IMR-90 (cell line): Measurements from ENCODE around the gene IQSEC3. TPM values are rescaled to one million over a fixed set of nuclear protein-coding genes. Genes with fewer than 3 reads are reported as not detected.

Experiments
- ATAC-seq: fragments of 200-7000 bp; cut with Tn5 transposase; 2 replicates; pipeline ENCODE4 v1.9.1; 2020; ENCODE audit warnings: low read depth, mild to moderate bottlenecking, moderate library complexity
- BruUV-seq: library from RNA; stranded (reverse); fragments of 400-500 nt; replicated peaks from 2 replicates; lab custom pipeline; 2021; lab: Mats Ljungman, UMichigan
- CTCF ChIA-PET: fragments of 300-600 bp; formaldehyde crosslinking; extraction: SDS; loops from one replicate; lab custom pipeline; 2021; ENCODE audit warnings: antibody characterized with exemption; lab: Yijun Ruan, JAX
- POLR2A ChIA-PET: fragments of 300-600 bp; sonication (Branson Sonifier 250); formaldehyde crosslinking; loops from one replicate; lab custom pipeline; 2022; ENCODE audit warnings: antibody characterized with exemption; ENCODE audit not compliant: unreplicated experiment; lab: Charles Lee
- DNase-seq: peaks from one replicate; pipeline ENCODE4 v3.0.0; 2013
- H2AFZ ChIP-seq: replicated peaks from 2 replicates; pipeline ENCODE3; 2013; ENCODE audit warnings: low read length, mild to moderate bottlenecking; ENCODE audit not compliant: poor library complexity
- H2AK5ac ChIP-seq: 2 replicates; pipeline ENCODE4 v1.6.1; 2013; ENCODE audit warnings: low read depth, low read length, inconsistent platforms
- H2AK9ac ChIP-seq: replicated peaks from 2 replicates; pipeline ENCODE3; 2013; ENCODE audit warnings: mild to moderate bottlenecking, low read depth, low read length, moderate library complexity; ENCODE audit not compliant: poor library complexity
- H2BK120ac ChIP-seq: 2 replicates; pipeline ENCODE4 v1.6.1; 2013; ENCODE audit warnings: low read depth, low read length, inconsistent platforms
- H2BK15ac ChIP-seq: 3 replicates; pipeline ENCODE4 v1.6.1; 2013; ENCODE audit warnings: low read depth, low read length, inconsistent platforms
- H2BK20ac ChIP-seq: 2 replicates; pipeline ENCODE4 v1.6.1; 2013; ENCODE audit warnings: low read depth, mild to moderate bottlenecking, inconsistent platforms, low read length, moderate library complexity
- H2BK5ac ChIP-seq: 2 replicates; pipeline ENCODE4 v1.6.1; 2013; ENCODE audit warnings: mild to moderate bottlenecking, low read depth, low read length, inconsistent platforms; ENCODE audit not compliant: poor library complexity, severe bottlenecking
- H3K14ac ChIP-seq: replicated peaks from 2 replicates; pipeline ENCODE4 v1.6.1; 2013; ENCODE audit warnings: low read depth, low read length, inconsistent platforms
- H3K18ac ChIP-seq: 2 replicates; pipeline ENCODE4 v1.6.1; 2013; ENCODE audit warnings: low read depth, low read length, control low read depth
- H3K23ac ChIP-seq: 2 replicates; pipeline ENCODE4 v1.6.1; 2013; ENCODE audit warnings: low read depth, low read length, inconsistent platforms
- H3K27ac ChIP-seq: 2 replicates; pipeline ENCODE4 v1.5.1; 2013; ENCODE audit warnings: mild to moderate bottlenecking, control low read depth, low read length; ENCODE audit not compliant: insufficient read depth
- H3K27me3 ChIP-seq: 2 replicates; pipeline ENCODE4 v1.6.1; 2013; ENCODE audit warnings: low read length; ENCODE audit not compliant: control insufficient read depth, insufficient read depth
- H3K36me3 ChIP-seq: 2 replicates; pipeline ENCODE4 v1.6.1; 2013; ENCODE audit warnings: low read length, mixed read lengths; ENCODE audit not compliant: control insufficient read depth, insufficient read depth
- H3K4ac ChIP-seq: 2 replicates; pipeline ENCODE4 v1.6.1; 2013; ENCODE audit warnings: low read depth, low read length, inconsistent platforms
- H3K4me1 ChIP-seq: 2 replicates; pipeline ENCODE4 v1.6.1; 2013; ENCODE audit warnings: low read length, mixed read lengths; ENCODE audit not compliant: control insufficient read depth, insufficient read depth
- H3K4me2 ChIP-seq: 2 replicates; pipeline ENCODE4 v1.6.1; 2013; ENCODE audit warnings: low read depth, mild to moderate bottlenecking, control low read depth, low read length, moderate library complexity
- H3K4me3 ChIP-seq: 2 replicates; pipeline ENCODE4 v1.5.1; 2013; ENCODE audit warnings: low read depth, mild to moderate bottlenecking, control low read depth, low read length, moderate library complexity; ENCODE audit not compliant: insufficient read depth
- H3K56ac ChIP-seq: 2 replicates; pipeline ENCODE4 v1.6.1; 2013; ENCODE audit warnings: low read length, inconsistent platforms; ENCODE audit not compliant: insufficient read depth; ENCODE audit errors: extremely low read depth
- H3K79me1 ChIP-seq, 2 experiments: 2 replicates each; pipeline ENCODE4 v1.6.1; 2013; ENCODE audit warnings: low read length in 2 of 2, inconsistent platforms in 1 of 2, low read depth in 1 of 2
- H3K9ac ChIP-seq: 2 replicates; pipeline ENCODE4 v1.6.1; 2013; ENCODE audit warnings: low read depth, low read length, control low read depth
- H3K9me1 ChIP-seq: 2 replicates; pipeline ENCODE4 v1.6.1; 2013; ENCODE audit warnings: low read length, inconsistent platforms; ENCODE audit not compliant: insufficient read depth
- H3K9me3 ChIP-seq: 2 replicates; pipeline ENCODE4 v1.6.1; 2013; ENCODE audit warnings: low read length; ENCODE audit not compliant: control insufficient read depth, insufficient read depth
- H4K20me1 ChIP-seq: 2 replicates; pipeline ENCODE4 v1.6.1; 2013; ENCODE audit warnings: low read length, inconsistent platforms; ENCODE audit not compliant: insufficient read depth
- H4K5ac ChIP-seq: 2 replicates; pipeline ENCODE4 v1.6.1; 2013; ENCODE audit warnings: mild to moderate bottlenecking, low read depth, low read length, control low read depth
- H4K8ac ChIP-seq, 2 experiments: 2 replicates each; pipeline ENCODE4 v1.6.1; 2013; ENCODE audit warnings: low read depth in 2 of 2, low read length in 2 of 2, control low read depth in 1 of 2, inconsistent platforms in 1 of 2
- H4K91ac ChIP-seq: 2 replicates; pipeline ENCODE4 v1.6.1; 2013; ENCODE audit warnings: low read depth, low read length, inconsistent platforms; ENCODE audit not compliant: insufficient read depth
- BHLHE40 ChIP-seq: fragments of 150-350 bp; IDR thresholded peaks from 2 replicates; pipeline ENCODE4 v1.6.1; 2016; ENCODE audit warnings: mild to moderate bottlenecking, low read depth, low read length
- CEBPB ChIP-seq: IDR thresholded peaks from 2 replicates; pipeline ENCODE4 v1.6.1; 2012; ENCODE audit warnings: low read depth, low read length, improper control_type of control experiment
- CHD1 ChIP-seq: IDR thresholded peaks from 2 replicates; pipeline ENCODE4 v1.6.1; 2012; ENCODE audit warnings: low read depth, low read length, improper control_type of control experiment
- ELK1 ChIP-seq: fragments of 150-350 bp; IDR thresholded peaks from 2 replicates; pipeline ENCODE4 v1.6.1; 2016; ENCODE audit warnings: low read depth, mild to moderate bottlenecking, low read length, moderate library complexity, borderline replicate concordance
- FOS ChIP-seq: fragments of 150-350 bp; IDR thresholded peaks from 2 replicates; pipeline ENCODE4 v1.6.1; 2016; ENCODE audit warnings: low read depth, low read length
- MAFK ChIP-seq: IDR thresholded peaks from 2 replicates; pipeline ENCODE4 v1.6.1; 2012; ENCODE audit warnings: low read depth, low read length, improper control_type of control experiment
- MAZ ChIP-seq: IDR thresholded peaks from 2 replicates; pipeline ENCODE4 v1.6.1; 2012; ENCODE audit warnings: low read depth, mild to moderate bottlenecking, low read length, improper control_type of control experiment, moderate library complexity, borderline replicate concordance
- NFE2L2 ChIP-seq: fragments of 150-350 bp; IDR thresholded peaks from 2 replicates; pipeline ENCODE4 v1.6.1; 2016; ENCODE audit warnings: low read depth, mild to moderate bottlenecking, low read length
- RAD21 ChIP-seq: IDR thresholded peaks from 2 replicates; pipeline ENCODE4 v1.6.1; 2012; ENCODE audit warnings: low read length, improper control_type of control experiment
- RFX5 ChIP-seq: IDR thresholded peaks from 2 replicates; pipeline ENCODE4 v1.8.0; 2012; ENCODE audit warnings: low read depth, mild to moderate bottlenecking, low read length, moderate library complexity
- SMC3 ChIP-seq: fragments of 150-350 bp; IDR thresholded peaks from 2 replicates; pipeline ENCODE4 v1.6.1; 2016; ENCODE audit warnings: low read depth, mild to moderate bottlenecking, antibody characterized with exemption, low read length, moderate library complexity
- WGBS, 2 experiments: methylation state at CpG; one replicate each; pipeline versions ENCODE4 v1.1.5 to v1.1.7; 2013; ENCODE audit warnings: missing lambda C conversion rate in 2 of 2; ENCODE audit not compliant: insufficient read length in 1 of 2; ENCODE audit errors: extremely low coverage in 2 of 2; 5-methylcytosine and 5-hydroxymethylcytosine counted together
- dilution Hi-C: fragments of 300-500 bp; cut with HindIII; formaldehyde crosslinking; loops from one replicate; pipeline ENCODE4 v1.14.3; 2018; ENCODE audit warnings: low sequenced_read_pairs; ENCODE audit not compliant: unreplicated experiment
- in situ Hi-C: fragments of 300-500 bp; cut with MboI; formaldehyde crosslinking; loops from 3 replicates; pipeline ENCODE4 v1.14.3; 2019; ENCODE audit warnings: low sequenced_read_pairs, inconsistent platforms, mixed read lengths
- intact Hi-C: fragments of 100-400 bp; cut with micrococcal nuclease; formaldehyde crosslinking; loops from 2 replicates; pipeline ENCODE4 v1.10.0; 2022
- polyA plus RNA-seq, 3 experiments: library from polyadenylated mRNA; depleted of rRNA; stranded (reverse); fragments of >200 nt; gene quantifications; 2 replicates each; pipeline ENCODE4 v1.2.3, GENCODE V29; 2012; ENCODE audit warnings: low replicate concordance in 1 of 3
- total RNA-seq: library from RNA; depleted of rRNA; stranded (reverse); fragments of >200 nt; gene quantifications from 2 replicates; pipeline ENCODE4 v1.2.3, GENCODE V29; 2012
- TF ChIP-seq, protein P1 (sequence below): conservative IDR thresholded peaks from 2 replicates; pipeline ENCODE4 v1.5.1; 2012; ENCODE audit warnings: mild to moderate bottlenecking, low read depth, low read length, improper control_type of control experiment

Gene IQSEC3
- total and polyA plus RNA-seq, 2 of the 4 experiments (the other 2 are of a cell fraction) = 0.10 TPM; not detected in 1

GRCh38 chr12:117816-118345, 51.3 kb downstream of the IQSEC3 start:
- no peak overlapping the region for H2AFZ ChIP-seq
- peaks cover 61% of the 10 kb centered on the region for H3K27me3 ChIP-seq
- H3K23ac ChIP-seq = no peak overlapping the region
- H3K18ac ChIP-seq = no peak overlapping the region
- no peak overlapping the region for H2AK5ac ChIP-seq
- no TSS peak for BruUV-seq
- ATAC-seq = no peak
- no peak overlapping the region for H4K91ac ChIP-seq
- H2BK5ac ChIP-seq = no peak overlapping the region
- ChIA-PET CTCF (no interaction called here), POLR2A (no interaction called here)
- no peaks in the 10 kb centered on the region for H3K9me1 ChIP-seq
- H3K14ac ChIP-seq = no peak overlapping the region
- H4K5ac ChIP-seq = no peak overlapping the region
- H4K8ac ChIP-seq = no peak overlapping the region
- no peak overlapping the region for H3K4me3 ChIP-seq
- no peak overlapping the region for H3K27ac ChIP-seq
- no peak overlapping the region for H2BK120ac ChIP-seq
- in situ Hi-C loops = no loop called here
- H3K4me1 ChIP-seq = no peaks in the 10 kb centered on the region
- H3K79me1 ChIP-seq = no peaks in the 10 kb centered on the region
- no peak for DNase-seq
- no peaks in the 10 kb centered on the region for H3K9me3 ChIP-seq
- TF ChIP-seq MAFK = no peak
- no peak for TF ChIP-seq ELK1
- no peak for TF ChIP-seq BHLHE40
- TF ChIP-seq CEBPB = no peak
- TF ChIP-seq NFE2L2 = no peak
- TF ChIP-seq MAZ = no peak
- TF ChIP-seq RAD21 = no peak
- no peak for TF ChIP-seq FOS
- TF ChIP-seq CHD1 = no peak
- TF ChIP-seq, protein P1, sequence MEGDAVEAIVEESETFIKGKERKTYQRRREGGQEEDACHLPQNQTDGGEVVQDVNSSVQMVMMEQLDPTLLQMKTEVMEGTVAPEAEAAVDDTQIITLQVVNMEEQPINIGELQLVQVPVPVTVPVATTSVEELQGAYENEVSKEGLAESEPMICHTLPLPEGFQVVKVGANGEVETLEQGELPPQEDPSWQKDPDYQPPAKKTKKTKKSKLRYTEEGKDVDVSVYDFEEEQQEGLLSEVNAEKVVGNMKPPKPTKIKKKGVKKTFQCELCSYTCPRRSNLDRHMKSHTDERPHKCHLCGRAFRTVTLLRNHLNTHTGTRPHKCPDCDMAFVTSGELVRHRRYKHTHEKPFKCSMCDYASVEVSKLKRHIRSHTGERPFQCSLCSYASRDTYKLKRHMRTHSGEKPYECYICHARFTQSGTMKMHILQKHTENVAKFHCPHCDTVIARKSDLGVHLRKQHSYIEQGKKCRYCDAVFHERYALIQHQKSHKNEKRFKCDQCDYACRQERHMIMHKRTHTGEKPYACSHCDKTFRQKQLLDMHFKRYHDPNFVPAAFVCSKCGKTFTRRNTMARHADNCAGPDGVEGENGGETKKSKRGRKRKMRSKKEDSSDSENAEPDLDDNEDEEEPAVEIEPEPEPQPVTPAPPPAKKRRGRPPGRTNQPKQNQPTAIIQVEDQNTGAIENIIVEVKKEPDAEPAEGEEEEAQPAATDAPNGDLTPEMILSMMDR = no peak
- no peak for TF ChIP-seq SMC3
- TF ChIP-seq RFX5 = no peak
- intact Hi-C loops = no loop called here
- H2BK20ac ChIP-seq = no peak overlapping the region
- no peak overlapping the region for H3K9ac ChIP-seq
- H3K4me2 ChIP-seq = no peak overlapping the region
- no peak overlapping the region for H2AK9ac ChIP-seq
- dilution Hi-C loops = no loop called here
- no peaks in the 10 kb centered on the region for H3K36me3 ChIP-seq
- no peak overlapping the region for H3K56ac ChIP-seq
- no peak overlapping the region for H2BK15ac ChIP-seq
- H3K4ac ChIP-seq = no peak overlapping the region
- no peaks in the 10 kb centered on the region for H4K20me1 ChIP-seq
- WGBS, 2 experiments = 100% methylated on average over 1 of the region's 8 CpGs; no CpG with 5 or more reads in 1 of the 2 experiments
